RCC 7860 (cell line): ENCODE data around the gene SMTNL2.

Source experiments
- DNase-seq: peaks from one replicate; pipeline ENCODE4 v3.0.0-alpha.2; 2015; ENCODE audit warnings: low spot score
- FAIRE-seq: peaks from 2 replicates; lab custom pipeline; 2012; peaks lifted over from hg19 to GRCh38; lab: Jason Lieb, UNC

SMTNL2 gene

GRCh38 chr17:4544951-4545216 lies 39.4 kb upstream of the SMTNL2 start:
- no peak for FAIRE-seq
- no peak for DNase-seq

GRCh38 chr17:4545217-4545951 lies 38.9 kb upstream of the SMTNL2 start:
- DNase-seq: no peak
- no peak for FAIRE-seq

- FAIRE-seq: no peak
- DNase-seq: no peak
Observed at GRCh38 chr17:4547118-4547906, 37.0 kb upstream of the SMTNL2 start.

- FAIRE-seq: no peak
- no peak for DNase-seq
Observed at GRCh38 chr17:4548061-4548461, 36.3 kb upstream of the SMTNL2 start.

- DNase-seq (no peak), FAIRE-seq (no peak)
Observed at GRCh38 chr17:4548721-4549531, 35.4 kb upstream of the SMTNL2 start.

- DNase-seq: no peak
- FAIRE-seq: no peak
Observed at GRCh38 chr17:4549781-4550533, 34.4 kb upstream of the SMTNL2 start.

- DNase-seq (no peak), FAIRE-seq (no peak)
Observed at GRCh38 chr17:4550534-4551039, 33.7 kb upstream of the SMTNL2 start.

- no peak for FAIRE-seq
- no peak for DNase-seq
Observed at GRCh38 chr17:4551141-4551540, 33.2 kb upstream of the SMTNL2 start.

GRCh38 chr17:4551796-4552525 lies 32.4 kb upstream of the SMTNL2 start:
- no peak for FAIRE-seq
- no peak for DNase-seq

GRCh38 chr17:4553669-4554068 lies 30.7 kb upstream of the SMTNL2 start:
- DNase-seq: no peak
- no peak for FAIRE-seq

GRCh38 chr17:4554441-4554996 lies 29.8 kb upstream of the SMTNL2 start:
- no peak for DNase-seq
- no peak for FAIRE-seq

- FAIRE-seq (peak; percentile 62), DNase-seq (peak; percentile 84)
Observed at GRCh38 chr17:4554997-4555799, 29.1 kb upstream of the SMTNL2 start, which contains the start of gene MYBBP1A. TSS of gene MYBBP1A (minus strand) at chr17:4555384. CDS start at chr17:4555324, 60 bp downstream.

- DNase-seq (no peak), FAIRE-seq (no peak)
Observed at GRCh38 chr17:4555873-4556759, 28.2 kb upstream of the SMTNL2 start.

GRCh38 chr17:4556996-4557395 lies 27.3 kb upstream of the SMTNL2 start:
- DNase-seq (no peak), FAIRE-seq (no peak)

GRCh38 chr17:4557626-4558346 lies 26.5 kb upstream of the SMTNL2 start:
- FAIRE-seq: no peak

GRCh38 chr17:4558347-4558971 lies 25.9 kb upstream of the SMTNL2 start:
- no peak for FAIRE-seq
- no peak for DNase-seq

More at GRCh38 chr17:4557626-4558346, 26.5 kb upstream of the SMTNL2 start:
- DNase-seq: no peak
